Activated CD4-positive, alpha-beta T cell treated with anti-CD3 and anti-CD28 coated beads, Interleukin-10, Interleukin-2, amounts not matched to agents 100 ng/mL and 50 ng/mL, durations not matched to agents 16 hours and 8 hours (primary cell): ENCODE results near the gene CDK19.
"Not testable (repeated sequence)": the region's sequence is repeated elsewhere in the genome, so short reads cannot be mapped to it uniquely, and the experiment has no call there.

Experiments used
- DNase-seq: peaks from one replicate; pipeline ENCODE4 v3.0.0-alpha.2; 2020

CDK19 gene

GRCh38 chr6:110813338-110814101 is 1.7 kb downstream of the CDK19 start:
- DNase-seq = no peak

GRCh38 chr6:110812719-110813118 is 2.5 kb downstream of the CDK19 start:
- no peak for DNase-seq

GRCh38 chr6:110810896-110811586 is 4.2 kb downstream of the CDK19 start:
- no peak for DNase-seq

- no peak for DNase-seq
Measured at GRCh38 chr6:110809792-110810191, 5.5 kb downstream of the CDK19 start.

- DNase-seq = not testable (repeated sequence)
Measured at GRCh38 chr6:110802175-110802574, 13.1 kb downstream of the CDK19 start.

- DNase-seq = no peak
Measured at GRCh38 chr6:110800839-110801196, 14.5 kb downstream of the CDK19 start.

GRCh38 chr6:110800196-110800838 is 15.0 kb downstream of the CDK19 start:
- no peak for DNase-seq

GRCh38 chr6:110799655-110800054 is 15.6 kb downstream of the CDK19 start:
- no peak for DNase-seq

GRCh38 chr6:110799189-110799588 is 16.1 kb downstream of the CDK19 start:
- DNase-seq = no peak

- DNase-seq = no peak
Measured at GRCh38 chr6:110795271-110795670, 20.0 kb downstream of the CDK19 start.

GRCh38 chr6:110786696-110787095 is 28.6 kb downstream of the CDK19 start:
- no peak for DNase-seq

- no peak for DNase-seq
Measured at GRCh38 chr6:110786271-110786670, 29.0 kb downstream of the CDK19 start.

GRCh38 chr6:110784610-110784979 is 30.7 kb downstream of the CDK19 start:
- DNase-seq = no peak

GRCh38 chr6:110781522-110782214 is 33.6 kb downstream of the CDK19 start:
- peak; percentile 34 for DNase-seq

GRCh38 chr6:110778333-110778732 is 36.9 kb downstream of the CDK19 start:
- DNase-seq = no peak

GRCh38 chr6:110777636-110778035 is 37.6 kb downstream of the CDK19 start:
- DNase-seq = no peak

- no peak for DNase-seq
Measured at GRCh38 chr6:110776413-110776812, 38.9 kb downstream of the CDK19 start.

GRCh38 chr6:110769923-110770322 is 45.3 kb downstream of the CDK19 start:
- DNase-seq = no peak

- no peak for DNase-seq
Measured at GRCh38 chr6:110768057-110768456, 47.2 kb downstream of the CDK19 start.

- DNase-seq = no peak
Measured at GRCh38 chr6:110761371-110761770, 53.9 kb downstream of the CDK19 start.

GRCh38 chr6:110760589-110760988 is 54.7 kb downstream of the CDK19 start:
- DNase-seq = no peak

GRCh38 chr6:110760098-110760497 is 55.2 kb downstream of the CDK19 start:
- DNase-seq = not testable (repeated sequence)

- DNase-seq = no peak
Measured at GRCh38 chr6:110757926-110758325, 57.3 kb downstream of the CDK19 start.

- DNase-seq = no peak
Measured at GRCh38 chr6:110756817-110757216, 58.5 kb downstream of the CDK19 start.
